Stimulated activated CD8-positive, alpha-beta memory T cell treated with anti-CD3 and anti-CD28 coated beads, Interleukin-12 subunit alpha, Interleukin-12 subunit beta, amount 100 ng/mL, for 4 hours (primary cell): ENCODE data around the gene GGT6.

Experiments
- DNase-seq: peaks from one replicate; pipeline ENCODE4 v3.0.0-alpha.2; 2020; ENCODE audit warnings: low read depth

The GGT6 gene

GRCh38 chr17:4520060-4520893, 40.1 kb downstream of the GGT6 start:
- DNase-seq = no peak

- DNase-seq = no peak
These were observed 41.0 kb downstream of the GGT6 start for GRCh38 chr17:4519361-4519788.

GRCh38 chr17:4518901-4519300, 41.5 kb downstream of the GGT6 start:
- no peak for DNase-seq

GRCh38 chr17:4516735-4517134, 43.6 kb downstream of the GGT6 start:
- no peak for DNase-seq

- no peak for DNase-seq
These were observed 44.9 kb downstream of the GGT6 start for GRCh38 chr17:4515501-4515900.

DNA sequence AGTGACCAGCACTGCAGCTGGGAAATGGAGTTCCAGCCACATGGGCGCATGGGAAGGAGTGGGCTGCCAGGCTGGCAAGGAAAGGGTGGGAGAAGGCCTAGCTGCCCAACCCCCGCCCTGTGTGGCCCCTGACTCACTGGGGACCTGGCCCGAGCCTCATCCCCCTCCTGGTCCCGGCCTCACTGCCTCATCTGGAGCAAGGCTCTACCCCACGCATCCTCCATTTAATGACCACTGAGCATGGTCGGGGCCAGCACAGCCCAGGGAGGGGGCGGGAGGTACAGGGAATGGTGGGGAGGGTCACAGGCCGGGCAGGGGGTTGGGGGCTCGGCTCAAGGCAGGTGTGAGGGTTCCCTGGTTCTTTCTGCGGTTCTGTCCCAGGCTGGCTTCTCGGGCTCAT, 45.6 kb downstream of the GGT6 start:
- DNase-seq = no peak

- no peak for DNase-seq
These were observed 46.2 kb downstream of the GGT6 start for GRCh38 chr17:4514206-4514605.

DNA sequence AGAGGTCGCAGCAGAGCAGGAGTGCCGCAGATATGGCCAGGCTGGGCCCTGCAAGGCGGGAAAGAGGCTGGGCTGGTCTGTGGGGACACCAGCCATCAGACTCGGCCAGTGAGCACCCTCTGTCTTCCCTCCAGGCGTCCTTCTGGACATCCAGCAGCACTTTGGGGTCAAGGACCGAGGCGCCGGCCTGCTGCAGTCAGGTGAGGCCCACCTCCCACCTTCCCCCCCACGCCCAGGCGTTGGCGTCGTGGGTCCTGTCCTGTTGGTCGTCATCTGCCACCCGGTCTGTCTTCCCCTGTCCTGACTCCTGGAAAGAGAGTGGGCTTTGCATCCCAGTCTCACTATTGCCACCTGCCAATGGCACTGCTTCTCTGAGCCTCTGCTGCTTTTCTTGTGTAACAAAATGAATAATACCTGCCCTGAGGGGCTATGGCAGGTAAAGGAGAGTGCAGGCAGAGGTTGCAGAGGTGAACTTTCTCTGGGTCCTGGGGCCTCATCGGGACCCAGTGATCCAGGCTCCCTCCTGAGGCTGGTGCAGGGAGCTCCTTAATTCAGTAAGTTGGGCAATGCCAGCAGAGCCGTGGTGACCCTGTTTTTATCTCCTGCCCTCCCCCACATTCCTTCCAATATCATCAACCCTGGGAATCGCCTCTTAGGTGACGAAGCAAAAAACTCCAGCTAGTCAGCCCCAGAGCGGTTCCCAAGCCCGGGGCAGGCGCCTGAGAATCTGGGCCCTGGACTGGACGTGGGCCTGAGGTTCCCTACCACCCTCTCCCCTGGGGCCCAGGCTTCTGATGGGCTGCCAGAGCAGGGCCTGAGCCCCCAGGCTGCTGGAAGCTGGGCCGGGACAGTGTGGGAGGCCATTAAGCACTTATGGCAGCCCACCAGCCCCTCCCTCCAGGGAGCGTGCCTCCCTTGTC, 47.0 kb downstream of the GGT6 start:
- no peak for DNase-seq

- DNase-seq = no peak
These were observed 47.9 kb downstream of the GGT6 start for GRCh38 chr17:4512156-4513112.

- no peak for DNase-seq
These were observed 49.0 kb downstream of the GGT6 start for GRCh38 chr17:4511199-4511932.

DNA sequence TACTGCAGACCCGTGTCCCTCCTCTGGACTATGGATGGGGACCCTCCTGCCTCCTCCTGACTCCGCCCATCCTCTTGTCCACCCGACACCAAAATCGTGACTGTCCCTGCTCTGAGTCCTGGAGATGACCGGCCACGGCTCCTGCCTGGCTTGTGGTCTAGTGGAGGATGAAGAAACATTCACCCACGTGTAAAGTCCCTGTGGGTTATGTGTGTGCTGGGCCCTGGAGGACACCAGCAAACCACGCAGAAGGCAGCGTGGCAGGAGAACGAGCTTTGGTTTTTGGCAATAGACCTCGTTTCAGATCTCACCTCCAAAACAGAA, 49.8 kb downstream of the GGT6 start:
- DNase-seq = no peak

DNA sequence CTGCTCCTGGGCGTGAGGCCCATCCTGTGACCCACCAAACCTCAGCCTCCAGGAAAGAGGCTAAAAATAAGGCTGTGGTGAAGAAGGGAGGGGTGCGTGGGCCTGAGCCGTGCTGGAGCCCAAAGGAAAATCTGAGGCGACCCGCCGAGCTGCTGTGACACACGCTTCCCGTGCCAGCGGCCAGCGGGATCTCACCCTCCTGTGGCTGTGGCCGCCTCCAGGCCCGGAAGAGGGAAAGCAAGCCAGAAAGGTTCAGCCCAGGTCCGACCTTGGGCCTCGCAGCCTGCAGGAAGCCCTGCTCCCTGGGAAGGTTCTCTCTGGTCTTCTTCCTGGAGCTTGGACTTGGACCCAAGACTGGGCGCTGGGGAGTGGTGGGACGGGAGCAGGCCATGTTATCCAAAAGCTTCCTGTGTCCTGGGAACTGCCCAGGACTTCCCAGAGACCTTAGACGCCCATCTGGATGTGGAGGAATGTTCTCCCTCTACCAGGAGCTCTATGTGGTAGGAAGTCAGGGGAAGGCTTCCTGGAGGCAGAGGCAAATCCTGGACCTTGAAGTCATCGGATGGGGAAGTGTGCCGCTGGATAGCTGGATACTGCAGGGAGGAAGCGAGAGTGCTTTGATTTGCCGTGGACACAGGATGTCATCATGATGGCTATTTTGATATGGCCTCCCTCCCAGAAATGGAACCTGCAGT, 50.3 kb downstream of the GGT6 start:
- DNase-seq = no peak

GRCh38 chr17:4509401-4509800, 51.0 kb downstream of the GGT6 start:
- no peak for DNase-seq

DNA sequence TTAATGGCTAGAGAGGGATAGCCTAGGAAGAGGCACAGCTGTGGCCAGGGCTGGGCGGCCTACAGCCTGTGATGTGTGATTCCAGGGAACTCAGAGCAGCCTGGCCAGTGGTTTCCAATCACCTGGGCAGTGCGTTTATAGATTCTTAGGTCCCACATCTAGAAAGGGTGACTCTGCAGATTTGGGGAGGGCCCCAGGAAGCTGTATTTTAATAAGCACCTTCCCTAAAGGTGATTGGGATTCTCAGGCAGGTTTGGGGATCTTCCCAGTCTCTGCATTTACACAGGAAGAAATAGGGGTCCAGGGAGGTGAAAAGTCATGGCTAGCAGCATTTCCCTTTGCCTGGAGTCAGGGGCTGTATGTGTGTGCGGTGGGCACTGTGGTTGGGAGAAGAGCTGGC, 52.2 kb downstream of the GGT6 start:
- DNase-seq = no peak

DNA sequence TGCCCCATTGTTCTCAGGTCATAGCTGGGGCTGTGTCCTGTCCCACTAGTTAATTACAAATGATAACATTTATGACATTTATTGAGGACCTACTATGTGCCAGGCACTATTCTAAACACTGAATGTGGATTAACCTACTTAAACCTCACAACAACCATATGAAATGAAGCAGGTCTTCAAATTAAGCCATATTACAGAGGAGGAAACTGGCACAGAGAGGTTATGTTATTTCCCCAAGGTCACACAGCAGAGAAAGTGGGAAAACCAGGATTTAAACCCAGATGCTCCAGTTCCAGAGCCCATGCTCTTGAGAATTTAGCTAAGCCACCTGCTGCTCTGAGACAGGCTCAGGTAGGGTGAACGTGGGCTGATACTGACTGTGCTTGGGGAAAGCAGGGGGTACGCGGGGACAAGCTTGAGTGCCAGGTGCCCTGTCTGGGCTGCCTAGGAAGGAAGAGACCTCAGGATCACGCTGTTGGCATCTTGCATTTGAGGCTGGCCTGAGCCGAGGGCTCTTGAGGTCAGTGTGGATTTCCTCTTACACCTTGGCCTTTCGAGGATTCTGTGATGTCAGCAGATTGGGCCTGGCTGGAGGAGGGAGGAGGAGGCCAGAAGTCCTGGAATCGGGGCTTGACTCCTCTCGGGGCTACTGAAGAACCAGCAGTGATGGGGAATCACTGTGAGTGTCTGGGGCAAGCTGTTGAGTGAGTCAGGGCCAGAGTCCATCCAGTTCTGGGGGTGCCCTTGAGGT, 52.8 kb downstream of the GGT6 start:
- no peak for DNase-seq
